ENCODE data around the gene ADCY2.

The ADCY2 gene

GRCh38 chr5:7446913-7447312, 51.0 kb downstream of the ADCY2 start:
- no peak for DNase-seq

GRCh38 chr5:7453947-7454346, 58.0 kb downstream of the ADCY2 start:
- no peak for DNase-seq

- DNase-seq, result no peak
These were observed 60.3 kb downstream of the ADCY2 start for GRCh38 chr5:7456206-7456605.

- DNase-seq, result no peak
These were observed 65.4 kb downstream of the ADCY2 start for GRCh38 chr5:7461371-7461770.

GRCh38 chr5:7462758-7463157, 66.8 kb downstream of the ADCY2 start:
- DNase-seq, result no peak

- peak; percentile 3 for DNase-seq
These were observed 68.2 kb downstream of the ADCY2 start for GRCh38 chr5:7464182-7464581.

- DNase-seq, result no peak
These were observed 71.2 kb downstream of the ADCY2 start for GRCh38 chr5:7467179-7467578.

- DNase-seq, result no peak
These were observed 72.8 kb downstream of the ADCY2 start for GRCh38 chr5:7468742-7469141.

GRCh38 chr5:7471710-7472109, 75.8 kb downstream of the ADCY2 start:
- DNase-seq, result no peak

- DNase-seq, result no peak
These were observed 77.2 kb downstream of the ADCY2 start for GRCh38 chr5:7473115-7473514.

GRCh38 chr5:7473668-7474215, 77.8 kb downstream of the ADCY2 start:
- no peak for DNase-seq

- DNase-seq, result no peak
These were observed 79.0 kb downstream of the ADCY2 start for GRCh38 chr5:7474821-7475403.

GRCh38 chr5:7478459-7478858, 82.5 kb downstream of the ADCY2 start:
- DNase-seq, result no peak

GRCh38 chr5:7488734-7489133, 92.8 kb downstream of the ADCY2 start:
- no peak for DNase-seq

GRCh38 chr5:7492371-7492770, 96.4 kb downstream of the ADCY2 start:
- DNase-seq, result no peak

GRCh38 chr5:7493081-7493480, 97.1 kb downstream of the ADCY2 start:
- DNase-seq, result no peak

- DNase-seq, result no peak
These were observed 97.7 kb downstream of the ADCY2 start for GRCh38 chr5:7493622-7494021.

GRCh38 chr5:7494481-7495130, 98.7 kb downstream of the ADCY2 start:
- DNase-seq, result no peak

GRCh38 chr5:7495131-7495517, 99.2 kb downstream of the ADCY2 start:
- no peak for DNase-seq

GRCh38 chr5:7500256-7500655, 104.3 kb downstream of the ADCY2 start:
- DNase-seq, result no peak

GRCh38 chr5:7501061-7501460, 105.1 kb downstream of the ADCY2 start:
- DNase-seq, result no peak

GRCh38 chr5:7503564-7503963, 107.6 kb downstream of the ADCY2 start:
- no peak for DNase-seq

- DNase-seq, result no peak
These were observed 119.5 kb downstream of the ADCY2 start for GRCh38 chr5:7515284-7515914.

GRCh38 chr5:7516253-7516652, 120.3 kb downstream of the ADCY2 start:
- DNase-seq, result no peak

All from hematopoietic multipotent progenitor cell treated with erythropoietin and hydrocortisone succinate and interleukin-3 and kit ligand, for 4 days (in vitro differentiated cells).